GM13976 (cell line): ENCODE results near the gene SLC39A8.

Source experiments
- DNase-seq: peaks from one replicate; pipeline ENCODE4 v3.0.0; 2012; ENCODE audit warnings: low spot score
- in situ Hi-C: fragments of 300-500 bp; cut with MboI; formaldehyde crosslinking; loops from one replicate; pipeline ENCODE4 v1.12.0; 2022; ENCODE audit warnings: low sequenced_read_pairs, mixed read lengths, inconsistent platforms; ENCODE audit not compliant: unreplicated experiment
- TF ChIP-seq, protein P1 (sequence below): IDR thresholded peaks from 2 replicates; pipeline ENCODE4 v1.5.1; 2012; ENCODE audit warnings: borderline replicate concordance, mild to moderate bottlenecking; ENCODE audit not compliant: insufficient read depth; ENCODE audit errors: extremely low read depth, missing control alignments, control extremely low read depth

SLC39A8 gene

DNA sequence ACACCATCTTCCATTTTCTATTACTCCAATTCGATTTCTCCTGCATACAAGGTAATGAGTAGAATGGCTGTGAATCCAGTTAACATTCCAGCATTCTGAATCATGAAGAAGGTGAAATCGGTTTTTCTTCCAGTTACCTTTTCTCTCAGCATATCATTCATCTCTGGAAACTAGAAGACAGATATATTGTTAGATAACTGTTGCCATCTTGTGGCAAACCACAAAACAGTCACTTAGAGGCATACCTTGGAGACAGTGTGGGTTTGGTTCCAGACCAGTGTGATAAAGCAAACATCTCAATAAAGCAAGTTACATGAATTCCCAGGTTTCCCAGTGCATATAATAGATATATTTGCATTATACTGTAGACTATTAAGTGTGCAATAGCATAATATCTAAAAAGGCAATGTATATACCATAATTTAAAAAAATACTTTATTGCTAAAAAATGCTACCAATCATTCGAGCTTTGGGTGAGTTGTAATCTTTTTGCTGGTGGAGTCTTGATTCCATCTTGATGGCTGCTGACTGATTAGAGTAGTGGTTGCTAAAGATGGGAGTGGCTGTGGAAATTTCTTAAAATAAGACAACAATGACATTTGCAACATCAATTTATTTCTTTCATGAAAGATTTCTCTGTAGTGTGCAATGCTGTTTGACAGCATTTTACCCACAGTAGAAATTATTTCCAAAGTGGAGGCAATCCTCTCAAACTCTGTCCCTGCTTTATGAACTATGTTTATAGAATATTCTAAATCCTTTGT lies 82.1 kb downstream of the SLC39A8 start:
- TF ChIP-seq, protein P1, sequence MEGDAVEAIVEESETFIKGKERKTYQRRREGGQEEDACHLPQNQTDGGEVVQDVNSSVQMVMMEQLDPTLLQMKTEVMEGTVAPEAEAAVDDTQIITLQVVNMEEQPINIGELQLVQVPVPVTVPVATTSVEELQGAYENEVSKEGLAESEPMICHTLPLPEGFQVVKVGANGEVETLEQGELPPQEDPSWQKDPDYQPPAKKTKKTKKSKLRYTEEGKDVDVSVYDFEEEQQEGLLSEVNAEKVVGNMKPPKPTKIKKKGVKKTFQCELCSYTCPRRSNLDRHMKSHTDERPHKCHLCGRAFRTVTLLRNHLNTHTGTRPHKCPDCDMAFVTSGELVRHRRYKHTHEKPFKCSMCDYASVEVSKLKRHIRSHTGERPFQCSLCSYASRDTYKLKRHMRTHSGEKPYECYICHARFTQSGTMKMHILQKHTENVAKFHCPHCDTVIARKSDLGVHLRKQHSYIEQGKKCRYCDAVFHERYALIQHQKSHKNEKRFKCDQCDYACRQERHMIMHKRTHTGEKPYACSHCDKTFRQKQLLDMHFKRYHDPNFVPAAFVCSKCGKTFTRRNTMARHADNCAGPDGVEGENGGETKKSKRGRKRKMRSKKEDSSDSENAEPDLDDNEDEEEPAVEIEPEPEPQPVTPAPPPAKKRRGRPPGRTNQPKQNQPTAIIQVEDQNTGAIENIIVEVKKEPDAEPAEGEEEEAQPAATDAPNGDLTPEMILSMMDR: peak; percentile 27
- in situ Hi-C loops: no loop called here
- peak; percentile 41 for DNase-seq

DNA sequence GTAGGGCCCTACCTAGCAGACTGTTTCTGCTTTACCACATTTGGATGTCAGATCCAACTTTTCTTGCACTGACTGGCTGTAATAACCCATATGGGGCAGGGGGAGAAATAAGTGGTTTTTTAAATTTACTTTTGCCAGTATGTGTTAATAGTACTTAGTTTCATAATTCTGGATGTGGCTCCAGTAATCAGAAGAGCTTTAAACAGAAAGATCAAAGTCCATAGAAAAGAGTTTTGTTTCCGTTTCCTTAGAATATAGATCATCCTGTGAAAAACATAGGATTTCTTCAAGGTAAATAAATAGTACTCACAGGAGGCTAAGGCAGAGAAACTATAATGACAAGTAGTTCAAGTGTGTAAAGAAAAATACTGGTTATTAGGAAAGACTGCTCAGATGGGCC lies 85.6 kb downstream of the SLC39A8 start:
- TF ChIP-seq, protein P1: no peak
- in situ Hi-C loops: no loop called here
- DNase-seq: no peak

DNA sequence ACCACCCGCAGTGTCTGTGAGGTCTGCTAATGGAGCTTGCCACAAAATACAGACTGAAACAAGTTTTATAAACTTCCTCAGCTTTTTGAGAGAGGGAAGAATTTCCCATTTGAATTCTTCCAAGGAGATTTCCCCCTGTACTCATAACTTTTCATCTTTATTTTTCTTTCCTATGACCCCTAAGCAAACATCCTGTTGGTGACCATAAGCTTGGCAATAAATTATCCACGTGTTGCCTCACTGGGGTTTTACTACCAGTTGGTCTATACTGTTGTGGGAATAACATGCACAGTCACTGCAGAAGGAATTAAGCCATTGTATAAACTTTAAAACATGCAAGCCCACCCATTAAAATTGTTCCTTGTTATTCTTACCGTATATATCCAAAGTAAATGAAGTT lies 86.2 kb downstream of the SLC39A8 start:
- TF ChIP-seq, protein P1: no peak
- in situ Hi-C loops: no loop called here
- DNase-seq: no peak

- no peak for DNase-seq
- in situ Hi-C loops: no loop called here
- TF ChIP-seq, protein P1: no peak
Observed at GRCh38 chr4:102256321-102256720, 89.0 kb downstream of the SLC39A8 start.

- TF ChIP-seq, protein P1: no peak
- no peak for DNase-seq
- in situ Hi-C loops: no loop called here
Observed at GRCh38 chr4:102253860-102254259, 91.4 kb downstream of the SLC39A8 start.

DNA sequence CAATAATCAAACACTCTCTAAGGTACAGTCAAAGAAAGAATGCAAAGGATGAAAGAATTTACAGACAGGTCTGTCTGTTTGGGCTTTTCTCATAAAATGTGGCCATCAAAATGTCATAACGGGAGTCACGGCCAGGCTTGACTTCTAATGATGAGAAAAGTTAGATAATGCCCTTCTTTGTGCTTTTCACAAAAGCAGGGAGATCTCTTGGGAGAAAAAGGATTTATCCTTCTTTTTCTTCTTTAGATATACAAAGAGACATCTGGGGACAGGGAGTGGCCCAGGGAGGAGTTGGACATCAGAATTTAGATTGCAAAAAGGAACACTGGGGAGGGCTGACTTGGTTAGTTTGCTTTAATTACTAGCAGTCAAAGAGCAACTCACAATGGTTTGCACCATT lies 93.1 kb downstream of the SLC39A8 start:
- TF ChIP-seq, protein P1: no peak
- in situ Hi-C loops: no loop called here
- no peak for DNase-seq
